IPS-18c (cell line): ENCODE measurements around the gene AIP.
"Not testable (repeated sequence)": the region's sequence is repeated elsewhere in the genome, so short reads cannot be mapped to it uniquely, and the experiment has no call there.

Experiments
- H3K4me3 ChIP-seq: 2 replicates; pipeline ENCODE4 v1.7.0; 2013; ENCODE audit warnings: low read depth, mild to moderate bottlenecking, low read length, moderate library complexity; ENCODE audit not compliant: insufficient read depth
- H3K9me3 ChIP-seq: one replicate; pipeline ENCODE4 v1.6.1; 2013; ENCODE audit warnings: mild to moderate bottlenecking, low read length, moderate library complexity; ENCODE audit not compliant: control insufficient read depth, insufficient read depth

Gene AIP

GRCh38 chr11:67464411-67465188 is 18.2 kb upstream of the AIP start:
- no peaks in the 10 kb centered on the region for H3K9me3 ChIP-seq
- H3K4me3 ChIP-seq = peak overlapping the region; percentile 76

GRCh38 chr11:67465189-67465510 is 17.7 kb upstream of the AIP start:
- no peaks in the 10 kb centered on the region for H3K9me3 ChIP-seq
- peak overlapping the region; percentile 76 for H3K4me3 ChIP-seq

GRCh38 chr11:67465530-67465929 is 17.3 kb upstream of the AIP start:
- H3K9me3 ChIP-seq = not testable (repeated sequence)
- peak overlapping the region; percentile 76; the same call in 1 of the 2 replicates for H3K4me3 ChIP-seq

- H3K4me3 ChIP-seq = no peak overlapping the region
Measured at GRCh38 chr11:67466367-67466766, 16.5 kb upstream of the AIP start.

GRCh38 chr11:67466962-67467771 is 15.7 kb upstream of the AIP start:
- Histone ChIP-seq H3K9me3 (no peaks in the 10 kb centered on the region), H3K4me3 (no peak overlapping the region)

More at GRCh38 chr11:67466367-67466766, 16.5 kb upstream of the AIP start:
- H3K9me3 ChIP-seq = no peaks in the 10 kb centered on the region

GRCh38 chr11:67468056-67468455 is 14.8 kb upstream of the AIP start:
- peak overlapping the region; percentile 81 for H3K4me3 ChIP-seq
- no peaks in the 10 kb centered on the region for H3K9me3 ChIP-seq

GRCh38 chr11:67468456-67468758 is 14.4 kb upstream of the AIP start:
- Histone ChIP-seq H3K9me3 (no peaks in the 10 kb centered on the region), H3K4me3 (peak overlapping the region; percentile 81)

GRCh38 chr11:67468759-67469507 is 13.9 kb upstream of the AIP start, which contains the start of gene TMEM134:
TMEM134 (minus strand) TSS chr11:67469251; CDS start chr11:67469192, 59 bp downstream.
- Histone ChIP-seq H3K4me3 (peak within 1 kb of the TSS; percentile 81), H3K9me3 (no peaks in the 10 kb centered on the region)

GRCh38 chr11:67469508-67469811 is 13.4 kb upstream of the AIP start:
- Histone ChIP-seq H3K9me3 (no peaks in the 10 kb centered on the region), H3K4me3 (peak overlapping the region; percentile 36; the same call in 1 of the 2 replicates)

GRCh38 chr11:67470337-67471002 is 12.4 kb upstream of the AIP start:
- Histone ChIP-seq H3K9me3 (no peaks in the 10 kb centered on the region), H3K4me3 (no peak overlapping the region)

- Histone ChIP-seq H3K9me3 (no peaks in the 10 kb centered on the region), H3K4me3 (no peak overlapping the region)
Measured at GRCh38 chr11:67472882-67473281, 9.9 kb upstream of the AIP start.

GRCh38 chr11:67476692-67477091 is 6.1 kb upstream of the AIP start:
- not testable (repeated sequence) for H3K9me3 ChIP-seq, H3K4me3 ChIP-seq

- H3K9me3 ChIP-seq, H3K4me3 ChIP-seq: not testable (repeated sequence)
Measured at GRCh38 chr11:67477344-67478050, 5.3 kb upstream of the AIP start.

- H3K4me3 ChIP-seq = no peak overlapping the region; the same call in 1 of the 2 replicates
- no peaks in the 10 kb centered on the region for H3K9me3 ChIP-seq
Measured at GRCh38 chr11:67482275-67482826, 475 bp upstream of the AIP start.

- no peaks in the 10 kb centered on the region for H3K9me3 ChIP-seq
- no peak overlapping the region for H3K4me3 ChIP-seq
Measured at GRCh38 chr11:67483831-67484665, 1.2 kb downstream of the AIP start.

- Histone ChIP-seq H3K4me3 (no peak overlapping the region), H3K9me3 (no peaks in the 10 kb centered on the region)
Measured at GRCh38 chr11:67484847-67485311, 2.1 kb downstream of the AIP start.
